ENCODE results near the gene PPP1R13L. TPM values are rescaled to one million over a fixed set of nuclear protein-coding genes. Genes with fewer than 3 reads are reported as not detected.

The PPP1R13L gene
- 1.7 TPM for total RNA-seq
- polyA plus RNA-seq: 41.6 TPM
- long read RNA-seq, donor 1: 0 reads
- long read RNA-seq, donor 2, partial matches to known transcripts: 0 of 19 reads
- long read RNA-seq, donor 2, other reads (novel, unspliced or antisense): 18 of 19 reads
- long read RNA-seq, donor 3, partial matches to known transcripts: 0 of 1 reads
- long read RNA-seq, donor 3, other reads (novel, unspliced or antisense): 0 of 1 reads
- long read RNA-seq, donor 4: 0 reads
- long read RNA-seq, donor 5, partial matches to known transcripts: 0 of 3 reads
- long read RNA-seq, donor 5, other reads (novel, unspliced or antisense): 0 of 3 reads
- long read RNA-seq, donor 6, partial matches to known transcripts: 0 of 1 reads
- long read RNA-seq, donor 6, other reads (novel, unspliced or antisense): 0 of 1 reads
- long read RNA-seq, donor 7: 0 reads
- long read RNA-seq, donor 8: 0 reads
- long read RNA-seq, donor 9: 0 reads
- long read RNA-seq, donor 10: 0 reads

DNA sequence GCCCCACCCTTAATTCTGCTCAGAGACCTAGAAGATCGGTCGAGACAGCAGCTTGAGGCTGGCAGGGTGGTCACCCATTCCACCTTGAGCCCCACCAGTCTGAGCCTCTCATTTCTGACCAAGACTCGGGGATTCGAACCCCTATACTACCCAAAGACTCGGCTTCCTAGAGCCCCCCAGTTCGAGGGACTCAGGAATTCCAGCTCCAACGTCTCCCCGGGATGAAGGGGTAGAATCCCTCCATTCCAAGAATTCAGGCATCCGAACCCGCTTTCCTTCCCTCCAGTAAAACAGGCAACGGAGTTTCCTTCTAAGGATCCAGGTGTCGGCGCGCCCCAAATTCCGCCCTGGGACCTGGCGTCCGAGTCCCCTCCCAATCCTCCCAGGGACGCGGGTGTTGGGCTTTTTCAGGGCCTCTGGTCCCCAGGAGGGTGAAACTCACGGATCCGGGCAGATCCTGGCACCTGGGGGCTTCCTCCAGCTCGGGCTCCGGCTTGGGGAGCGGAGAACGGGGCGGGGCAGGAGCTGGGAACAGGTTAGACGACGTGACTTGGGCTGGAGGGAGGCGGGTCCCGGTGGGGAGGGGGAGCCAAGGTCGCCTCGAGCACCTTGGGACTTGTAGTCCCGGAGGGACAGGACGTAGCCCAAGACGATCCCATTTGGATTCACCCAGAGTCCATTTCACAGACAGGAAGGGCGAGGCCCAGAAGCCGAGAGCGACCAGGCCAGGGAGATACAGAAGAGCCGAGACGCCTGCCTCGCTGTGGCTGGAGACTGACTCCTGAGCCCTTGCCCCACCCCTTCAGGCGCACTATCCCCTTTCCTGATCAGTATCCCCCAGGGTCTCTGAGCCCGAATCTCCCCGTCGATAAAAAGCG, at the start of gene PPP1R13L:
Gene PPP1R13L (minus strand): TSS at position 513 of the 878 bp plus-strand sequence. CDS start 6,751 bp downstream, outside the sequence.
- WGBS: 5% methylated on average over 46 of the region's 46 CpGs
- H3K4me3 ChIP-seq (ENCODE audit: low read length in 2 of 2): peak within 1 kb of the TSS; percentile 60 to 70
- DNase-seq (ENCODE audit: low read depth in 6 of 9, low spot score in 9 of 9): peak in 3 of 9 donors; percentile 48 to 65 (median 58)
- peaks cover 0 to 3% of the 10 kb centered on the region in 2 donors for H3K36me3 ChIP-seq (ENCODE audit: control insufficient read depth in 2 of 2, insufficient read depth in 2 of 2, low read length in 1 of 2)
- H3K4me1 ChIP-seq (ENCODE audit: control insufficient read depth in 2 of 2, insufficient read depth in 2 of 2, low read length in 2 of 2): peaks cover 12 to 36% of the 10 kb centered on the region in 2 donors
- H3K9me3 ChIP-seq (ENCODE audit: control insufficient read depth in 2 of 2, insufficient read depth in 1 of 2, low read length in 1 of 2): peaks cover 0 to 15% of the 10 kb centered on the region in 2 donors
- peak within 1 kb of the TSS; percentile 85 to 90 for H3K27ac ChIP-seq (ENCODE audit: low read depth in 1 of 2, low read length in 1 of 2)
- H3K27me3 ChIP-seq (ENCODE audit: control insufficient read depth in 2 of 2, insufficient read depth in 1 of 2, low read length in 1 of 2): peaks cover 30 to 55% of the 10 kb centered on the region in 2 donors

DNA sequence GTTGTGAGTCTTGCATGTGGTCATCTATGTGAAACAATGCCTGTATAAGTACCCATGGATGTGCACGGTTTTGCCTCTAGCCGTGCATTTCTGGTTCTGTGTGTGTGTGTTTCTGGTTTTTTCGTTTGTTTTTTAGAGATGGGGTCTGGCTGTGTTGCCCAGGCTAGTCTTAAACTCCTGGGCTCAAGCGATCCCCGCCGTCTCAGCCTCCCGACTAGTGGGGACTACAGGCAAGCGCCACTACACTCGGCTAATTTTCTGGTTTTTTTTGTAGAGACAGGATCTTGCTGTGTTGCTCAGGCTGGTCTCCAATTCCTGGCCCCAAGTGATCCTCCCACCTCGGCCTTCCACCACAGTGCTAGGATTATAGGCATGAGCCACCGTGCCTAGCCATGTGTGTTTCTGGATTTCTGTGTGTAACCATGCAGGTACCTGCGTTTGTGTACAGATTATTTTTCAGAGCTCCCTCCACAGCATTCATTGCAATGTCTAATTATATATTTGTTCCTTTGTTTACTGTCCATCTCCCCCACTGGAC, 47.0 kb upstream of the PPP1R13L start:
- WGBS: 84% methylated on average over 12 of the region's 12 CpGs

DNA sequence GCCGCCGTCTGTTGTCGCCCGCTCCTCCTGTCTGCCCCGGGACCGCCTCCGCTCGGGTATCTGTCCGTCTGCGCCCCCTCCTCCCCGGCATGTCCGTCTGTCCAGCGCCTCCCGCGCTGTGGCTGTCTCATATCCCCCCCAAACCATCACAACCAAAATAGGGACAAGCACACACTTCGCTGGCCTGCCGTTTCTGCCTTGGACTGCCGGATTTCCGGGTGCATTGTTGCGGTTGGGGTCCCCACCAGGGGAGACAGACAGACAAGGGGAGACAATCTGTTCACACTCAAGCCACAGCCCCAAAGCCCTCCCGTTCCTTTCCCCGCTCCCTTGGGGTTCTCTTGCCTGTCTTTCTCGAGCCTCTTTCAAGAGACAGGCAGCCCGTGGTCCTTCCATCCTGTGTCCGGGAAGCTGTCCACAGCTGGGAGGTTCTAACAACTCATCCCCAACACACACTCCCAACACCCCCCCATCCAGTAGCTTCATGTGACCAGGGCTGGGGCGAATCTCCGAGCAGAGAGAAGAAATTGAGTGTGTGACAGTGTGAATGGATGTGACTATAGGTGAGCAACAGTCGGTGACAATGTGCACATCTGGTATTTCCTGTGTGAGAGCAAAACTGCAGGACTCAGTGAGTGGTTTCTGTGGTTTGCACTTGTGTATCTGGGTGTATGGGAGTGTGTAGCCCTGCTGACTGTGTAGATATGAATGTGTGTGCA, 46.4 kb upstream of the PPP1R13L start:
- DNase-seq (ENCODE audit: low read depth in 6 of 9, low spot score in 9 of 9): peak in 4 of 9 donors; percentile 68 to 85 (median 69)
- H3K27me3 ChIP-seq (ENCODE audit: control insufficient read depth in 2 of 2, insufficient read depth in 1 of 2, low read length in 1 of 2): peaks cover 7 to 20% of the 10 kb centered on the region in 2 donors
- H3K4me3 ChIP-seq (ENCODE audit: low read length in 2 of 2): peak overlapping the region; percentile 60 to 72
- no peaks in the 10 kb centered on the region for H3K36me3 ChIP-seq (ENCODE audit: control insufficient read depth in 2 of 2, insufficient read depth in 2 of 2, low read length in 1 of 2)
- H3K9me3 ChIP-seq (ENCODE audit: control insufficient read depth in 2 of 2, insufficient read depth in 1 of 2, low read length in 1 of 2): no peaks in the 10 kb centered on the region
- WGBS: 3% methylated on average over 28 of the region's 28 CpGs
- H3K4me1 ChIP-seq (ENCODE audit: control insufficient read depth in 2 of 2, insufficient read depth in 2 of 2, low read length in 2 of 2): peaks cover 19 to 43% of the 10 kb centered on the region in 2 donors
- peak overlapping the region; percentile 72 to 91 for H3K27ac ChIP-seq (ENCODE audit: low read depth in 1 of 2, low read length in 1 of 2)

More for the DNA sequence above, 47.0 kb upstream of the PPP1R13L start:
- Histone ChIP-seq H3K4me3 (ENCODE audit: low read length in 2 of 2) (no peak overlapping the region), H3K4me1 (ENCODE audit: control insufficient read depth in 2 of 2, insufficient read depth in 2 of 2, low read length in 2 of 2) (peaks cover 19 to 45% of the 10 kb centered on the region in 2 donors), H3K9me3 (ENCODE audit: control insufficient read depth in 2 of 2, insufficient read depth in 1 of 2, low read length in 1 of 2) (no peaks in the 10 kb centered on the region), H3K27me3 (ENCODE audit: control insufficient read depth in 2 of 2, insufficient read depth in 1 of 2, low read length in 1 of 2) (peaks cover 10 to 26% of the 10 kb centered on the region in 2 donors), H3K36me3 (ENCODE audit: control insufficient read depth in 2 of 2, insufficient read depth in 2 of 2, low read length in 1 of 2) (no peaks in the 10 kb centered on the region), H3K27ac (ENCODE audit: low read depth in 1 of 2, low read length in 1 of 2) (peak overlapping the region; percentile 72 to 91)
- DNase-seq (ENCODE audit: low read depth in 6 of 9, low spot score in 9 of 9): no peak

DNA sequence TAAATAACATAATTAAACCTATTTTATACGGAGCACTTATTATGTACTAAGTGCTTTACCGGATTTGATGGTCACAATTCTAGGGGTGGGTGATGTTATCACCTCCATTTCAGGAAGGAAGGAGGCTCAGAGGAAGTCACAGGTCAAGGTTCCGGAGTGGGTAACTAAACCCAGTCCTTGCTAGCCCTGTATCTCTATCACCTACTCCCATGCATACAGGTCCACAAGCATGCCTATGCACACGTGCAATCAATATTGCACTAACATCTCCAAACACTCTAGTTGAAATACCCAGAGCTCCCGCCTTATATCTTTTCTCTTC, 45.1 kb upstream of the PPP1R13L start:
- Histone ChIP-seq H3K4me1 (ENCODE audit: control insufficient read depth in 2 of 2, insufficient read depth in 2 of 2, low read length in 2 of 2) (peaks cover 17 to 31% of the 10 kb centered on the region in 2 donors), H3K9me3 (ENCODE audit: control insufficient read depth in 2 of 2, insufficient read depth in 1 of 2, low read length in 1 of 2) (no peaks in the 10 kb centered on the region), H3K36me3 (ENCODE audit: control insufficient read depth in 2 of 2, insufficient read depth in 2 of 2, low read length in 1 of 2) (no peaks in the 10 kb centered on the region), H3K27me3 (ENCODE audit: control insufficient read depth in 2 of 2, insufficient read depth in 1 of 2, low read length in 1 of 2) (peaks cover 0 to 16% of the 10 kb centered on the region in 2 donors), H3K4me3 (ENCODE audit: low read length in 2 of 2) (peak overlapping the region; percentile 47 to 72), H3K27ac (ENCODE audit: low read depth in 1 of 2, low read length in 1 of 2) (peak overlapping the region; percentile 34 to 72)
- 8% methylated on average over 5 of the region's 5 CpGs for WGBS
- no peak for DNase-seq (ENCODE audit: low read depth in 6 of 9, low spot score in 9 of 9)

- 82% methylated on average over 7 of the region's 7 CpGs for WGBS
- peaks cover 23 to 40% of the 10 kb centered on the region in 2 donors for H3K4me1 ChIP-seq (ENCODE audit: control insufficient read depth in 2 of 2, insufficient read depth in 2 of 2, low read length in 2 of 2)
- H3K27me3 ChIP-seq (ENCODE audit: control insufficient read depth in 2 of 2, insufficient read depth in 1 of 2, low read length in 1 of 2): peaks cover 7 to 25% of the 10 kb centered on the region in 2 donors
- no peaks in the 10 kb centered on the region for H3K36me3 ChIP-seq (ENCODE audit: control insufficient read depth in 2 of 2, insufficient read depth in 2 of 2, low read length in 1 of 2)
- H3K9me3 ChIP-seq (ENCODE audit: control insufficient read depth in 2 of 2, insufficient read depth in 1 of 2, low read length in 1 of 2): no peaks in the 10 kb centered on the region
- no peak for DNase-seq (ENCODE audit: low read depth in 6 of 9, low spot score in 9 of 9)
- no peak overlapping the region for H3K4me3 ChIP-seq (ENCODE audit: low read length in 2 of 2)
- no peak overlapping the region for H3K27ac ChIP-seq (ENCODE audit: low read depth in 1 of 2, low read length in 1 of 2)
Measured at GRCh38 chr19:45448887-45449299, 44.0 kb upstream of the PPP1R13L start.

DNA sequence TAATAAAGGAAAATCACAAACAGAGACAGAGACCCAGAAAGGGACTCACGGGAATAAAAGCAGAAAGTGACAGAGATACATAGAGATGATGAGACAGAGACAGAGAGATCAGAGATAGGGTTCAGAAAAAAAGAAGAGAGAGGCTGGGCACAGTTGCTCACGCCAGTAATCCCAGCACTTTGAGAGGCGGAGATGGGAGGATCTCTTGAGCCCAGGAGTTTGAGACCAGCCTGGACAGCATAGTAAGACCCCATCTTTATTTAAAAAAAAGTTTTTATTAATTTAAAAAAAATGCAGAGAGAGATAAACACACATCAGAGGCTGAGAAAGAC, 43.5 kb upstream of the PPP1R13L start:
- Histone ChIP-seq H3K4me1 (ENCODE audit: control insufficient read depth in 2 of 2, insufficient read depth in 2 of 2, low read length in 2 of 2) (peaks cover 28 to 45% of the 10 kb centered on the region in 2 donors), H3K4me3 (ENCODE audit: low read length in 2 of 2) (no peak overlapping the region), H3K27ac (ENCODE audit: low read depth in 1 of 2, low read length in 1 of 2) (no peak overlapping the region), H3K36me3 (ENCODE audit: control insufficient read depth in 2 of 2, insufficient read depth in 2 of 2, low read length in 1 of 2) (no peaks in the 10 kb centered on the region), H3K27me3 (ENCODE audit: control insufficient read depth in 2 of 2, insufficient read depth in 1 of 2, low read length in 1 of 2) (peaks cover 12 to 30% of the 10 kb centered on the region in 2 donors), H3K9me3 (ENCODE audit: control insufficient read depth in 2 of 2, insufficient read depth in 1 of 2, low read length in 1 of 2) (no peaks in the 10 kb centered on the region)
- WGBS: 96% methylated on average over 3 of the region's 3 CpGs
- DNase-seq (ENCODE audit: low read depth in 6 of 9, low spot score in 9 of 9): no peak

DNA sequence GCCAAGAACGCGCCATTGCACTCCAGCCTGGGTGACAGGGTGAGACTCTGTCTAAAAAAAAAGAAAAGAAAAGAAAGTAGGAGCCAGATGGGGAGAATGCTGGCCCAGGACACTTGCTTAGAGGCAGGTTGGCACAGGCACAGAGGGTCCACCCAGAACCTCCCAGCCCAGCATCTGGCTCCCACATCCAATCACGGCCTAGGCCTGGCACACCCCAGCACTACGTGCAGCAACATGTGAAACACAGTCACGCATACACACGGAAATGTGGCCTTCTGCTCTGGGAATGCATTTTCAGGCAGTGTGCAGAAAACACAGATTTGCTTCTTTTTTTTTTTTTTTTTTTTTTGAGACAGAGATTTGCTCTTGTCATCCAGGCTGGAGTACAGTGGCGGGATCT, 42.1 kb upstream of the PPP1R13L start:
- Histone ChIP-seq H3K9me3 (ENCODE audit: control insufficient read depth in 2 of 2, insufficient read depth in 1 of 2, low read length in 1 of 2) (no peaks in the 10 kb centered on the region), H3K36me3 (ENCODE audit: control insufficient read depth in 2 of 2, insufficient read depth in 2 of 2, low read length in 1 of 2) (no peaks in the 10 kb centered on the region), H3K4me1 (ENCODE audit: control insufficient read depth in 2 of 2, insufficient read depth in 2 of 2, low read length in 2 of 2) (peaks cover 34 to 43% of the 10 kb centered on the region in 2 donors), H3K4me3 (ENCODE audit: low read length in 2 of 2) (no peak overlapping the region), H3K27me3 (ENCODE audit: control insufficient read depth in 2 of 2, insufficient read depth in 1 of 2, low read length in 1 of 2) (peaks cover 25 to 44% of the 10 kb centered on the region in 2 donors), H3K27ac (ENCODE audit: low read depth in 1 of 2, low read length in 1 of 2) (no peak overlapping the region)
- DNase-seq (ENCODE audit: low read depth in 6 of 9, low spot score in 9 of 9): no peak
- 97% methylated on average over 7 of the region's 7 CpGs for WGBS

- peaks cover 25 to 46% of the 10 kb centered on the region in 2 donors for H3K27me3 ChIP-seq (ENCODE audit: control insufficient read depth in 2 of 2, insufficient read depth in 1 of 2, low read length in 1 of 2)
- no peaks in the 10 kb centered on the region for H3K9me3 ChIP-seq (ENCODE audit: control insufficient read depth in 2 of 2, insufficient read depth in 1 of 2, low read length in 1 of 2)
- H3K4me1 ChIP-seq (ENCODE audit: control insufficient read depth in 2 of 2, insufficient read depth in 2 of 2, low read length in 2 of 2): peaks cover 27 to 37% of the 10 kb centered on the region in 2 donors
- H3K4me3 ChIP-seq (ENCODE audit: low read length in 2 of 2): no peak overlapping the region
- WGBS: 89% methylated on average over 6 of the region's 6 CpGs
- H3K27ac ChIP-seq (ENCODE audit: low read depth in 1 of 2, low read length in 1 of 2): no peak overlapping the region
- peak in 1 of 9 donors; percentile 62 for DNase-seq (ENCODE audit: low read depth in 6 of 9, low spot score in 9 of 9)
- no peaks in the 10 kb centered on the region for H3K36me3 ChIP-seq (ENCODE audit: control insufficient read depth in 2 of 2, insufficient read depth in 2 of 2, low read length in 1 of 2)
Measured at GRCh38 chr19:45446295-45446694, 41.4 kb upstream of the PPP1R13L start.

Data from thymus (tissue), 14 donors.